UCSD-AML1 (cell line): ENCODE data around the gene SYCE1.

Source experiments
- DNase-seq: peaks from one replicate; lab custom pipeline; 2025; ENCODE audit not compliant: unreplicated experiment; lab: John Stamatoyannopoulos, UW

The SYCE1 gene

DNA sequence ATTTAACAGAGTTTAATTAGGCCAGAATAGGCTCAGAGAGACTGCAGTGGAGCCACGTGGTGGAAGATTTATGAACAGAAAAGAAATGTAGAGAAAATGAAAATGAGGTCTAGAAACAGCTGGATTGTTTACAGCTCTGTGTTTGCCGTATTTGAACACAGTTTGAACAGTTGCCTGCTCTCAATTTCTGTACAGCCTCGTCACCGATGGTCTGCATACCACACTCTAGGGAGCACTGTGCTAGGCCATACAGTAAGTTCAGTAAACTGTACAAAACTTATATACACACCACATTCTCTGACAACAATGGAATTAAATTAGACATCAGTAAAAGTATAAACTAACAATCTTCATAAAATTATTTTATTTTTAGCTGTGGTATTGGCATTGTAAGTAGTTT is 49.3 kb downstream of the SYCE1 start:
- no peak for DNase-seq

DNA sequence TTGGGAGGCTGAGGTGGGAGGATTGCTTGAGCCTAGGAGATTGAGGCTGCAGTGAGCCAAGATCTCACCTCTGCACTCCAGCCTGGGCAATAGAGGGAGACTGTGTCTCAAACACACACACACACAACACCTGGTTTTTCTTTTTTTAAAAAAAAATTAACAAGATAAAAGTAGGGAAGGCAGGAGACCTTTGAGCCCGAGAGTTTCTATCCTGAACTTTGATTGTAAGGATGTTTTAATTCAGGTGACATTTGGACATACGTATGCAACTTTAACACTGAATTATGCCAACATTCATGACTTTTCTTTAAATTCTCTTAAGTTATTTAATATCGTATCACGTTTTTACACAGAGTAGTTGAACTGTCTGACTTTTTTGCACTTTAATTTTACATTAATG is 49.9 kb downstream of the SYCE1 start:
- no peak for DNase-seq

DNA sequence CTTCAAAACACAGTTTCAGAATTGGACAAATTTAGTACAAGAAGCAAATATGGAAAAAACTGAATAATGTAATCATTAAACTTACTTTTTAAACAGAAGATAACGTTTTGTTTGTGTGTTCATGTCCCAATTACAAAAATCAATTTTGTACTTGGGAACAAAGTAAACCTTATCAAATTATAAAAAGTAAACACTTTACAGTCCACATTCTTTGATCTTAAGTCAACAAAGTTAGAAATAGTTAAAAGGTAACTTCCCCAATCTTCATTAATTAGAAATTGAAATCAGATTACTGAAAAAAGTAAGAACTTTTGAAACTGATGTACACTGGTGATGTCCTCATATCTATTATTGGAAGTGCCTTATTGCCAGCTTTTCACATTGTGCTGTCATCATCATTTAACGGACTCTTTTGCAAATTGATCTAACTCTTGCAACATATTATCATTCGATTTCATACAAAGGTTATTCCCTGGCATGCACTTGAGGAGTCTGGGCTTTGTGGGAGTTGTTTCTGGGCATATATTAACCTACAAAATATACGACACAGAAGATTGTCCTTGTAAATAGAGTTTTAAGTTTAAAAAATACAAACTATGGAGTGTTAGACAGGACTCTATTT is 53.4 kb downstream of the SYCE1 start:
- DNase-seq: no peak

DNA sequence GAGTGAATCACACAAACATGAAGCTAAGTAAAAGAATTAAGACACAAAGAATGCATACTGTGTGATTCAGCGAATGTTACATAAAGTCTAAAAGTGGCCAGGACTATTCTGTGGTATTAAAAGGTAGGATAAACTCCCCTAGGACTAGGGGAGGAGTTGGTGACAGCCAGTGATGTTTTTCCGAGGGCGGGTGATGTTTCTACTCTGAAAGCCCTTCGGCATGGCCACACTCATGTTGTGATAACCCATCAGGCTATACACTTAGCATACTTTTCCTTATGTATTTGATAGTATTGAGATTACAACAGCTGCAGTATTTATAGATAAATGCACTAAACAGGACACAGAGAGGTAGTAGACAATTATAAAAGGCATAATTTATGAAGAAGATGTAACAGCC is 54.0 kb downstream of the SYCE1 start:
- no peak for DNase-seq

DNA sequence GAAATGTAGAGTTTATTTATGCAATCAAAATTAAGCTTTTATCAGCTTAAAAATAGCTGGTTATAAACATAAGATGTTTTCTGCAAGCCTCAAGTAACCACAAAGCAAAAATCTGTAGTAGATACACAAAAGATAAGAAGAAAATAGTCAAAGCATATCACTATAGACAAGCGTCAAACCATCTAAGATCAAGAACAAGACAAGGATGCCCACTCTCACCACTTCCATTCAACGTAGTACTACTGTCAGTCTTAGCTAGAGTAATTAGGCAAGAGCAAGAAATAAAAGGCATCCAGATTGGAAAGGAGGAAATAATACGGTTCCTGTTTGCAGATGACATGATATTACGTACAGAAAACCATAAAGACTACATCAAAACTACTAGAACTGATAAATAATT is 55.7 kb downstream of the SYCE1 start:
- DNase-seq: no peak
